T-cell (primary cell): ENCODE measurements around the gene YEATS2. TPM values are rescaled to one million over a fixed set of nuclear protein-coding genes. Genes with fewer than 3 reads are reported as not detected.
"Not testable (repeated sequence)": the region's sequence is repeated elsewhere in the genome, so short reads cannot be mapped to it uniquely, and the experiment has no call there.

Experiments
- ATAC-seq, 4 experiments: fragments of 200-7000 bp in 3 of 4; fragments of 150-1000 bp in 1 of 4; cut with Tn5 transposase; replicated peaks in 1 of 4; 1 replicate in 3 of 4; 2 replicates in 1 of 4; pipeline ENCODE4 v1.10.0; 2021; ENCODE audit warnings: moderate library complexity in 3 of 4, mild to moderate bottlenecking in 2 of 4, moderate number of reproducible peaks in 1 of 4
- CTCF ChIA-PET, 2 donors: fragments of 300-600 bp; sonication (Branson Sonifier 250); formaldehyde crosslinking; loops; one replicate each; lab custom pipeline; 2022; ENCODE audit warnings: antibody characterized with exemption in 2 of 2; lab: Charles Lee
- POLR2A ChIA-PET, 2 donors: fragments of 300-600 bp; sonication (Branson Sonifier 250); formaldehyde crosslinking; loops; one replicate each; lab custom pipeline; 2022; ENCODE audit warnings: antibody characterized with exemption in 2 of 2; lab: Charles Lee
- DNase-seq, 35 experiments: peaks; one replicate each; pipeline versions ENCODE4 v3.0.0 to v3.0.0-alpha.2; 2013 to 2023
- H3K27ac ChIP-seq: one replicate; pipeline ENCODE4 v1.5.1; 2013; ENCODE audit warnings: low read length
- H3K27me3 ChIP-seq, 2 experiments: replicated peaks in 1 of 2; 1 replicate in 1 of 2; 2 replicates in 1 of 2; pipeline versions ENCODE4 v1.6.1 to v1.7.0; 2013; ENCODE audit warnings: low read length in 1 of 2, mixed read lengths in 1 of 2; ENCODE audit not compliant: control insufficient read depth in 2 of 2, insufficient read depth in 2 of 2; ENCODE audit errors: extremely low read depth in 1 of 2
- H3K36me3 ChIP-seq, 2 donors: 1 replicate in 1 of 2; 2 replicates in 1 of 2; pipeline versions ENCODE4 v1.6.1 to v1.7.0; 2013; ENCODE audit warnings: low read length in 1 of 2; ENCODE audit not compliant: control insufficient read depth in 2 of 2, insufficient read depth in 1 of 2; ENCODE audit errors: extremely low read depth in 1 of 2
- H3K4me1 ChIP-seq, 2 experiments: 1 replicate in 1 of 2; 2 replicates in 1 of 2; pipeline versions ENCODE4 v1.6.1 to v1.7.0; 2013; ENCODE audit warnings: low read length in 2 of 2, mixed read lengths in 1 of 2; ENCODE audit not compliant: insufficient read depth in 2 of 2, control insufficient read depth in 1 of 2; ENCODE audit errors: extremely low read depth in 1 of 2
- H3K4me3 ChIP-seq, 2 donors: 1 replicate in 1 of 2; 2 replicates in 1 of 2; pipeline versions ENCODE4 v1.5.1 to v1.7.0; 2013; ENCODE audit warnings: mild to moderate bottlenecking in 2 of 2, low read length in 1 of 2, moderate library complexity in 1 of 2; ENCODE audit not compliant: control insufficient read depth in 1 of 2; ENCODE audit errors: extremely low read depth in 1 of 2
- H3K9me3 ChIP-seq: 2 replicates; pipeline ENCODE4 v1.7.0; 2013
- H3K27ac Mint-ChIP-seq, 2 donors: one replicate each; pipeline ENCODE4 v1.8.0; 2020 to 2021; ENCODE audit warnings: mild to moderate bottlenecking in 2 of 2, mixed read lengths in 2 of 2
- H3K27me3 Mint-ChIP-seq, 2 donors: one replicate each; pipeline ENCODE4 v1.8.0; 2021 to 2022; ENCODE audit warnings: mixed read lengths in 2 of 2
- H3K36me3 Mint-ChIP-seq: one replicate; pipeline ENCODE4 v1.8.0; 2021; ENCODE audit warnings: mixed read lengths
- H3K4me1 Mint-ChIP-seq, 3 donors: one replicate each; pipeline ENCODE4 v1.8.0; 2020 to 2022; ENCODE audit warnings: mixed read lengths in 3 of 3, mild to moderate bottlenecking in 1 of 3
- H3K4me3 Mint-ChIP-seq, 3 donors: one replicate each; pipeline ENCODE4 v1.8.0; 2020 to 2022; ENCODE audit warnings: mild to moderate bottlenecking in 3 of 3, mixed read lengths in 3 of 3, moderate library complexity in 3 of 3
- H3K9me3 Mint-ChIP-seq, 3 donors: one replicate each; pipeline ENCODE4 v1.8.0; 2020 to 2022; ENCODE audit warnings: mixed read lengths in 3 of 3
- WGBS: methylation state at CpG from one replicate; pipeline ENCODE4 v1.1.5; 2013; ENCODE audit warnings: missing lambda C conversion rate; ENCODE audit not compliant: insufficient coverage; 5-methylcytosine and 5-hydroxymethylcytosine counted together
- total RNA-seq, 35 experiments: library from RNA in 6 of 35; stranded (reverse) in 6 of 35; fragments of 120-200 nt in 1 of 35; gene quantifications; one replicate each; pipeline versions ENCODE4 v1.2.1 to v1.2.4 and lab custom pipeline; 2013 to 2026

The YEATS2 gene
- total RNA-seq, 5 donors from 2014 or later (not counting 1 experiment from before 2014, with no cell fraction given) = 23.8 to 26.2 (median 25.2) TPM

DNA sequence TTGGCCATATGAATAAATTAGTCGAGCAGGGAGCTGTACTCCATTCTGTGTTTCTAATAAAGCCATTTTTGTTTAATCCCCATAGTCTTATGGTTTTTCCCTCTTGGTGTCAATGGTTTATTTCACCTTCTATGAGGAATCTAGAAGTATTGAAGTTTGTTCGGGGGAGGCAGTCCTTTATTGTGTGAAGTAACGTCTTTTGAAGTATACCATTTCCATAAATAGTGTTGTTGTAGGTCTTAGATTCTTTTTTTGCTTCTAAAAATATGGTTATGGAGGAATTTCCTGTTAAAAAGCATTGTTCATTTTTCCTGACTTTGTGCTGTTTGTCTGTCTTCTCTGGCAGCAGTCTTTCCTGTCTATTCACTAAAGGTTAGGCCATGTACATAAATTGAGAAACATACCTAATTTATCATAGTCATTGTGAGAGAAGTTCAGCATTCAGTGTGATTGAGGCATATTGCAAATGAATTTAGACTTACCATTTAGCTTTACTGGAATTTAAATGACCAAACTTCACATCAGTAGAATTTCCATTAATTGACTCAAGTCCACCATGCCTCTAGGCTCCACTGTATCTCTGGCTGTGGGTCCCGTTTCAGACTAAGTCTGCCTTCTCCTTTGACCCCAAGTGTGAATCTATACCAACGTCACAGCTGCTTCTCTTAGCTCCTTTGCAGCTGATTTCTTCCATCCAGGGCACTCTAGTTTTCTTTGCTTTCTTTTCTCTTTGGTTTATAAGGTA lies 37.3 kb downstream of the YEATS2 start:
- H3K9me3 ChIP-seq = no peaks in the 10 kb centered on the region
- H3K27ac ChIP-seq = no peak overlapping the region
- H3K4me1 Mint-ChIP-seq = peaks cover 0 to 5% (median 0%) of the 10 kb centered on the region in 3 donors
- no peak overlapping the region for H3K4me3 ChIP-seq
- peaks cover 65% of the 10 kb centered on the region for H3K36me3 Mint-ChIP-seq
- H3K4me1 ChIP-seq = no peaks in the 10 kb centered on the region
- 100% methylated on average over 1 of the region's 5 CpGs for WGBS
- H3K27me3 ChIP-seq = no peaks in the 10 kb centered on the region
- H3K27me3 Mint-ChIP-seq = no peaks in the 10 kb centered on the region
- H3K4me3 Mint-ChIP-seq = no peak overlapping the region
- no peak overlapping the region for H3K27ac Mint-ChIP-seq
- ChIA-PET POLR2A (no interaction called here), CTCF (interaction anchor here in 1 of 2 donors (0.6 kb wide), 1 partner anchor 380 kb away, joined by 3 read pairs; no protein-coding TSS in a partner anchor)
- peaks cover 2 to 59% of the 10 kb centered on the region in 2 donors for H3K36me3 ChIP-seq
- H3K9me3 Mint-ChIP-seq = no peaks in the 10 kb centered on the region
- DNase-seq (no peak), ATAC-seq (no peak)

DNA sequence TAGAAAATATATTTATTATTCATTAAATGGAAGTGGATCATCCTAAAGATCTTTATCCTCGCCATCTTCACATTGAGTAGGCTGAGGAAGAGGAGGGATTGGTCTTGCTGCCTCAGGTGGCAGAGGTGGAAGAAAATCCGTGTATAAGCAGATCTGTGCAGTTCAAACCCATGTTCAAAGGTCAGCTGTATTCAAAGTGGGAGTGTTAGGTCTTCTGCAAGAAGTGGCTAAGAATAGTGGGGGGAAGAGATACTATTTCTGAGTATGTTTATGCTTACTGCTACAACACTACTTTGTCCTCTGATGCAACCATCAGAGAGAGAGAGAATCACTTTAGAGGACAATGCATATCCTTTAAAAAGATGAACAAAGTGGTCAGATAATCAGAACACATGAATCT lies 39.5 kb downstream of the YEATS2 start:
- no peaks in the 10 kb centered on the region for H3K27me3 Mint-ChIP-seq
- H3K4me3 Mint-ChIP-seq = no peak overlapping the region
- no CpG with 5 or more reads among the region's 2 CpGs for WGBS
- peaks cover 55% of the 10 kb centered on the region for H3K36me3 Mint-ChIP-seq
- Histone ChIP-seq H3K36me3 (peaks cover 0 to 44% of the 10 kb centered on the region in 2 donors), H3K27ac (no peak overlapping the region), H3K9me3 (no peaks in the 10 kb centered on the region), H3K4me3 (no peak overlapping the region), H3K27me3 (no peaks in the 10 kb centered on the region), H3K4me1 (no peaks in the 10 kb centered on the region)
- no peak overlapping the region for H3K27ac Mint-ChIP-seq
- no peaks in the 10 kb centered on the region for H3K9me3 Mint-ChIP-seq
- ChIA-PET POLR2A (no interaction called here), CTCF (no interaction called here)
- DNase-seq (no peak), ATAC-seq (no peak)
- peaks cover 0 to 5% (median 0%) of the 10 kb centered on the region in 3 donors for H3K4me1 Mint-ChIP-seq

DNA sequence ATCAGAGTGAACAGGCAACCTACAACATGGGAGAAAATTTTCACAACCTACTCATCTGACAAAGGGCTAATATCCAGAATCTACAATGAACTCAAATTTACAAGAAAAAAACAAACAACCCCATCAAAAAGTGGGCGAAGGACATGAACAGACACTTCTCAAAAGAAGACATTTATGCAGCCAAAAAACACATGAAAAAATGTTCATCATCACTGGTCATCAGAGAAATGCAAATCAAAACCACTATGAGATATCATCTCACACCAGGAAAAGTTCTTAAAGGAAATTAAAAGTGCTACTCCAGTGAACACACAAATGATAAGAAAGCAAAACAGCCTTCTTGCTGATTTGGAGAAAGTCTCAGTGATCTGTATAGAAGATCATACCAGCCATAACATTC lies 42.6 kb downstream of the YEATS2 start:
- H3K36me3 ChIP-seq = peaks cover 0 to 28% of the 10 kb centered on the region in 2 donors
- DNase-seq, H3K27me3 ChIP-seq, CTCF ChIA-PET, H3K4me1 ChIP-seq, H3K27ac Mint-ChIP-seq, H3K9me3 ChIP-seq, H3K27ac ChIP-seq, ATAC-seq, POLR2A ChIA-PET, H3K4me3 Mint-ChIP-seq, H3K4me1 Mint-ChIP-seq, H3K9me3 Mint-ChIP-seq, H3K27me3 Mint-ChIP-seq, H3K4me3 ChIP-seq: not testable (repeated sequence)
- no CpG with 5 or more reads among the region's 1 CpG for WGBS
- peaks cover 44% of the 10 kb centered on the region for H3K36me3 Mint-ChIP-seq

DNA sequence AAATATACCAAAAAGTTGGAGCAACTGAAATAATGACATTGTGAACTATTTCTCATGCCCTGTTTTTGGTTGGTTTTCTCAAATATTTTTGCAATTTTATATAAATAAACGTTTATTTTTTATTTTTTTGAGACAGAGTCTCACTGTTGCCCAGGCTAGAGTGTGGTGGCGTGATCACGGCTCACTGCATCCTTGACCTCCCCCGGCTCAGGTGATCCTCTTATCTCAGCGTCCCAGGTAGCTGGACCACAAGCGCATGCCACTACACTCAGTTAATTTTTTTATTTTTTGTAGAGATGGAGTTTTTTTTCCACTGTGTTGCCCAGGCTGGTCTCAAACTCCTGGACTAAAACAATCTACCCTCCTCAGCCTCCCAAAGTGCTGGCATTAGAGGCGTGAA lies 45.6 kb downstream of the YEATS2 start:
- Mint-ChIP-seq H3K27me3 (no peaks in the 10 kb centered on the region), H3K4me3 (no peak overlapping the region), H3K36me3 (peaks cover 36% of the 10 kb centered on the region), H3K27ac (no peak overlapping the region), H3K4me1 (no peaks in the 10 kb centered on the region), H3K9me3 (no peaks in the 10 kb centered on the region)
- Histone ChIP-seq H3K4me1 (no peaks in the 10 kb centered on the region), H3K27ac (no peak overlapping the region), H3K27me3 (no peaks in the 10 kb centered on the region), H3K36me3 (peaks cover under 1 to 16% of the 10 kb centered on the region in 2 donors), H3K4me3 (no peak overlapping the region), H3K9me3 (no peaks in the 10 kb centered on the region)
- no peak for DNase-seq
- POLR2A ChIA-PET = no interaction called here
- WGBS = no CpG with 5 or more reads among the region's 7 CpGs
- no peak for ATAC-seq
- CTCF ChIA-PET = no interaction called here

DNA sequence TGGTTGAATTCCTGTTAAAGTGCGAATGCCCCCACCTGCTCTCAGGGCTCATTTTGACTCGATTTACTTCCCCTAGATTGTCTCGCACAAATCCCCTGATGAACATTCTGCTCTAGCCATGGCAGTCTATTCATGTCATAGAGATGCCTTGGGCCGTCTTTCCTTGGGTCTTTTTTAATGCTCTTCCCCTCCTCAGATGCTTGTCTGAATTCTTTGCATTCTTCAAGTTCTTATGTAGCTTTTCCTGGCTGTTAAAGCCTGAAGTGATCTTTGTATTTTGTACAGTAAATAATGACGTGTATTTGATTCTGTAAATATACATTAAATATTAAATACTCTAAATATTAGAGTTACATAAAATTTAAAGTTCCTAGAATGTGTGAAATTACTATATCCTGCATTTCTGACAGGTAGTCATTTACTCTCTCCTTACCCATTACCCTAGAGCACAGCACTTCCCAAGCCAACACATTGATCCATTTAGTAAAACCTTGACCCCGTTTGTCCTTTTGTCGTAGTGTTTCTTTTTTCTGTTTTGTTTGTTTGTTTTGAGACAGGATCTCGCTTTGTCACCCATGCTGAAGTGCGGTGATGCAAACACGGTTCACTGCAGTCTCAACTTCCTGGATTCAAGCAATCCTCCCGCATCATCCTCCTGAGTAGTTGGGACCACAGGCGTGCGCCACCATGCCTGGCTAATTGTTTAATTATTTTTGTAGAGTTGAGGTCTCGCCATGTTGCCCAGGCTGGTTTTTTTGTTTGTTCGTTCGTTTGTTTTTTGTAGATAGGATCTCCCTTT lies 47.9 kb downstream of the YEATS2 start:
- Mint-ChIP-seq H3K9me3 (no peaks in the 10 kb centered on the region), H3K27ac (no peak overlapping the region), H3K27me3 (no peaks in the 10 kb centered on the region), H3K36me3 (peaks cover 41% of the 10 kb centered on the region), H3K4me1 (no peaks in the 10 kb centered on the region), H3K4me3 (no peak overlapping the region)
- Histone ChIP-seq H3K4me3 (no peak overlapping the region), H3K9me3 (no peaks in the 10 kb centered on the region), H3K27ac (no peak overlapping the region), H3K36me3 (peaks cover 5 to 29% of the 10 kb centered on the region in 2 donors), H3K4me1 (no peaks in the 10 kb centered on the region), H3K27me3 (no peaks in the 10 kb centered on the region)
- ChIA-PET CTCF (no interaction called here), POLR2A (no interaction called here)
- WGBS = 94% methylated on average over 8 of the region's 16 CpGs
- DNase-seq = no peak
- ATAC-seq = no peak

DNA sequence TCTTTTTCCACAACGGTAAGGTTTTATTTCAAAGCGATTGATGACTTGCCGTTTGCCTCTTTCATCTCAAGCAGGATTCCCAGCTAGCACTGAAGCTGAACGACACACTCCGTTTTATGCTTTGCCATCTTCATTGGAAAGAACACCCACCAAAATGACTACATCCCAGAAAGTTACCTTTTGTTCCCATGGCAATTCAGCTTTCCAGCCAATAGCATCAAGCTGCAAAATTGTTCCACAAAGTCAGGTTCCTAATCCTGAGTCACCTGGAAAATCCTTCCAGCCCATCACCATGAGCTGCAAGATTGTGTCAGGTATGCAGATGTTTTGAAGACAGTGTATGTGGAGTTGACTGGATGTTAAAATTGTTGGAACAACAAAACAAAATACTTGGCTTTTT lies 56.5 kb downstream of the YEATS2 start:
- Mint-ChIP-seq H3K27me3 (no peaks in the 10 kb centered on the region), H3K4me1 (no peaks in the 10 kb centered on the region), H3K9me3 (no peaks in the 10 kb centered on the region), H3K27ac (no peak overlapping the region), H3K36me3 (peaks cover 48% of the 10 kb centered on the region), H3K4me3 (no peak overlapping the region)
- no peak for DNase-seq
- WGBS = 100% methylated on average over 5 of the region's 5 CpGs
- Histone ChIP-seq H3K9me3 (no peaks in the 10 kb centered on the region), H3K27me3 (no peaks in the 10 kb centered on the region), H3K4me3 (no peak overlapping the region), H3K27ac (no peak overlapping the region), H3K4me1 (no peaks in the 10 kb centered on the region), H3K36me3 (peaks cover 3 to 50% of the 10 kb centered on the region in 2 donors)
- no peak for ATAC-seq
- ChIA-PET CTCF (interaction anchor here in 1 of 2 donors (0.8 kb wide), 1 partner anchor 273 kb away, joined by 5 read pairs; no protein-coding TSS in a partner anchor), POLR2A (no interaction called here)
